AG20443 (cell line): ENCODE results near the gene PLTP.
"Not testable (repeated sequence)": the region's sequence is repeated elsewhere in the genome, so short reads cannot be mapped to it uniquely, and the experiment has no call there.

Experiments used
- DNase-seq: peaks from one replicate; pipeline ENCODE4 v3.0.0; 2012; ENCODE audit warnings: low spot score, mixed read lengths

Gene PLTP, protein sequence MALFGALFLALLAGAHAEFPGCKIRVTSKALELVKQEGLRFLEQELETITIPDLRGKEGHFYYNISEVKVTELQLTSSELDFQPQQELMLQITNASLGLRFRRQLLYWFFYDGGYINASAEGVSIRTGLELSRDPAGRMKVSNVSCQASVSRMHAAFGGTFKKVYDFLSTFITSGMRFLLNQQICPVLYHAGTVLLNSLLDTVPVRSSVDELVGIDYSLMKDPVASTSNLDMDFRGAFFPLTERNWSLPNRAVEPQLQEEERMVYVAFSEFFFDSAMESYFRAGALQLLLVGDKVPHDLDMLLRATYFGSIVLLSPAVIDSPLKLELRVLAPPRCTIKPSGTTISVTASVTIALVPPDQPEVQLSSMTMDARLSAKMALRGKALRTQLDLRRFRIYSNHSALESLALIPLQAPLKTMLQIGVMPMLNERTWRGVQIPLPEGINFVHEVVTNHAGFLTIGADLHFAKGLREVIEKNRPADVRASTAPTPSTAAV

GRCh38 chr20:45911486-45912343 lies at the start of gene PLTP:
PLTP (minus strand) TSS chr20:45912155; CDS start chr20:45911452, 703 bp downstream.
- DNase-seq = peak; percentile 68

GRCh38 chr20:45959956-45960630 lies 48.1 kb upstream of the PLTP start:
- DNase-seq = no peak

DNA sequence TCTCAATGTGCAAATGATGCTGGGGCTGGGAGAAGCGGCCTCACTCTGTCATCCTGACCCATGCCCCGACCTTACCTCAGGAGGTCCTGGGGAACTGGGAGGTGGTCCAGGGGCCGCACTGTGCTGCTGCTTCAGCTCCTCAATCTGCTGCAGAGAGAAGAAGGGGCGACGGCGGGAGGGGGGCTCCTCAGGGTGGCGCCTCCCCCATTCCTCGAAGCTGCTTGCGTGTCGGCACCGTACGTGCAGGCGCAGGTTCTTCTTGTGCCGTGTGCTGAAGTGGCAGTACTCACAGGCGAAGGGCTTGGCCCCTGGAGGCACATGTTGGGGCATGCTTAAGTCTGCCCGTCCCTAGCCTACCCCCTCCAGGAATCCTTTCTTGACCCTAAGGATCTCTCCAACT lies 47.2 kb upstream of the PLTP start:
- DNase-seq = no peak

- DNase-seq = no peak
Measured at GRCh38 chr20:45958593-45958992, 46.6 kb upstream of the PLTP start.

GRCh38 chr20:45957021-45957941 lies 45.3 kb upstream of the PLTP start:
- no peak for DNase-seq

- DNase-seq = not testable (repeated sequence)
Measured at GRCh38 chr20:45956326-45956725, 44.4 kb upstream of the PLTP start.

DNA sequence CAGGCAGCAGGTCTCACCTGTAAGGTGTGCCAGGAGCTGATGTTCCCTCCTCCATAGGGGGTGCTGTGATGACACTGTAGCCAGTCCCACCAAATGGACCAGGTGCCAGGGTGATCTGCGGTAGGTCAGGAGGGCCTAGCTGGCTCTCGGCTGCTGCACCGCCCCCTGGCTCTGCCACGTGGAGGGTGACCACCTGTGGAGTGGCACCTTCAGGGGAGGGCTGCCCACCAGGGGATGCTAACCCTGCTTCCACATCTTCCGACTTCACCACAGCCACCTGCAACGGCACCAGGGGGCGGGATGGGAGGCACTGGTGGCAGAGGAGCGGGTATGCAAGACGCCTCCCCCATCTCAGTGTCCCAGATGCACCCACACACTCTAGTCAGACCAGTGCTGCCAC lies 41.7 kb upstream of the PLTP start:
- DNase-seq = no peak

- no peak for DNase-seq
Measured at GRCh38 chr20:45952861-45953260, 40.9 kb upstream of the PLTP start.

DNA sequence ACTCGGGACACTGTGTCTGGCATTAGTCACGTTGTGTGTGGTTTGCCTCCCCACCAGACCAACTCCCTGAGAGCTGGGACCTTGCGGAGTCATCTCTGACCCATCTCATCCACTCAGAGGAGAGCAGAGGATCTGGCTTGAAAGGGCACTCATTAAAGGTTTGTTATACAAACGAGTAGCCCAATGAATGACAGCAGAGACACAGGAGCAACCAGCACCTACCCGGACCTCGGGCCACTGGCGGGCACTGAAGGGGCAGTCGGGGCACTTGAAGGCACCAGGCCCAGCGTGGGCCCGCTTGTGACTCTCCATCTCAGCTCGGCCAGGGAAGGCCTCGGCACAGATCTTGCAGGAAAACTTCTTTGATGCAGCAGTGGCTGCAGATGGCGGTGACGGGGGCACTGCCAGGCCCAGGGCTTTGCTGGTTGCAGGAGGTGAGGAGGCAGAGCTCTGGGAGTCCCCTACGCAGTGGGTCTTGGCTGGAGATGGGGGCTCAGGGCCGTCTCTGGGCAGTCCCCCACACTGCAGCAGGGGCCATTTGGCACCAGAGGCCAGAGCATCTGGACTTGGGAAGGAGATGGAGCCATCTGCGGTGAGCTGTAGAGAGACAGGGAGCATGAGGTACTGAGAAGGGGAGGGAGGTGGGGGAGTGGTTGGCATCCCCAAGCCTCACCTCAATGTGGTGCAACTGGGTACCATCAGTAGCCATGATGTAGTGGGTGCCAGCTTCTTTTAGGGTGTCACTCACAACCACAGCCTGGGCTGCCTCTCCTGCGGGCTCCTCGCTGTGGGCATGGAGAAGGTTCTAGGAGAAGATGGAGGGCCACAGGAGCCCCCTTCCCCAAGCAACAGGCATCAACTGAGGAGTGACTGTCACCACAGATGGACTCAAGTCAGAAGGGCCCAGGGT lies 40.2 kb upstream of the PLTP start:
- no peak for DNase-seq

DNA sequence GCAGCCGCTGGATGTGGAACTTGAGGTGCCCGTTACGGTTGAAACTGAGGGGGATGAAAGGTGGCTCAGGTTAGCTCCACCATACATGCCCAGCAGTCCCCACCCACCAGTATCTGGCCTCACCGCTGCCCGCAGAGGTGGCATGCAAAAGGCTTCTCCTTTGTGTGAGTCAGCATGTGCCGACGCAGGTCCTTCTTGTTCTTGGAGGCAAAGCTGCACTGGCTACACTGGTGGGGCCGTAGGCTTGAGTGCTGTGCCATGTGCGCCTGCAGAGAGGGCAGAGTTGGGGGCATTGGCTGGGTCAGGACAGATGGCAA lies 38.3 kb upstream of the PLTP start:
- DNase-seq = no peak

GRCh38 chr20:45949542-45950329 lies 37.8 kb upstream of the PLTP start:
- DNase-seq = no peak

GRCh38 chr20:45948742-45949541 lies 37.0 kb upstream of the PLTP start:
- no peak for DNase-seq

GRCh38 chr20:45948261-45948733 lies 36.3 kb upstream of the PLTP start:
- no peak for DNase-seq

DNA sequence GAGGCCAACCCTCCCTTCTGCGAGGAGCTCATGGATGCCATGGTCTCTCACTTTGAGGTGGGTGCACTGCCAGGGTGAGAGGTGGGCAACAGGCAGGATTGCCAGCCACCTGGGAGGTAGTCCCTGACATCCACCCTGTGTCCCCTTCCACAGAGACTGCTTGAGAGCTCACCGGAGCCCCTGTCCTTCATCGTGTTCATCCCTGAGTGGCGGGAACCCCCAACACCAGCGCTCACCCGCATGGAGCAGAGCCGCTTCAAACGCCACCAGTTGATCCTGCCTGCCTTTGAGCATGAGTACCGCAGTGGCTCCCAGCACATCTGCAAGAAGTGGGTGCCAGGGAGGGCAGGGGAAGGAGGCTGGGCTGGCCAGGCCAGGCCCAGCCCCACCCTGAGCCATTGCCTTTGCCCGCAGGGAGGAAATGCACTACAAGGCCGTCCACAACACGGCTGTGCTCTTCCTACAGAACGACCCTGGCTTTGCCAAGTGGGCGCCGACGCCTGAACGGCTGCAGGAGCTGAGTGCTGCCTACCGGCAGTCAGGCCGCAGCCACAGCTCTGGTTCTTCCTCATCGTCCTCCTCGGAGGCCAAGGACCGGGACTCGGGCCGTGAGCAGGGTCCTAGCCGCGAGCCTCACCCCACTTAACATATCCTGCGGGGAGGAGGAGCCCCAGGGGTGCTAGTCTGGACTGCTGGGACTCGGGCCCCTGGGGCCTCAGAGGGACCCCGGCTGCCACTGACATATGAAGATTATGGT lies 35.3 kb upstream of the PLTP start:
- no peak for DNase-seq

DNA sequence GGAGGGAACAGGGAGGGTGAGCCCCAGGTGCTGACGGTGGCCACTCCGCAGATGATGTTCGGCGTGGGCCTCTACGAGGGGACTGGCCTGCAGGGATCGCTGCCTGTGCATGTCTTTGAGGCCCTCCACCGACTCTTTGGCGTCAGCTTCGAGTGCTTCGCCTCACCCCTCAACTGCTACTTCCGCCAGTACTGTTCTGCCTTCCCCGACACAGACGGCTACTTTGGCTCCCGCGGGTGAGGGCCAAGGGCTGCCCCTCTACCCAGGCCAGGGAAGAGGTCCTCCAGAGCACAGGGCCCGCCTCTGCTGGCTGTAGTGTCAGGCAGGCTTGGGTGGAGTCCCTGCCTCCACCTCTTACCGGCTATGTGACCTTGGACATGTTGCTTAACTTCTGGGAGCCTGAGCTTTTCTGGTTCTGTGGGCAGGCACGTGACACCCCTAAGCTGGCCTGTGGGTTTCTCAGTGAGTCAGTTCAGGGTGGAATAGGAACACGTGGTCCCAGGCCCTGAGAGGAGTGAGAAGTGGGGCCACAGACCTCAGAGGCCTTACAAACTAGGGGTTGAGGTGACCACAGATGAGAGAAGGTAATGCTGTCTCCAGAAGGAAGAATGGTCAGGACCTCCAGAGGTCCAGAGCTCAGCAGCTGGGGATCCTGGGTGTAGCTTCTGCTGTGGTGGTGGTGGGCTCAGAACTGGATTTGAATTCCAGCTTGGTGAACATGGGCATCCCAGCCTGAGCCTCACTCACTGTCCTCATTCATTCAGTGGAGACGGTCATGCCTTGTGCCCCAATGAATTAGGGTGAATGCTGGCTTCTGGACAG lies 34.4 kb upstream of the PLTP start:
- DNase-seq = peak; percentile 43

- no peak for DNase-seq
Measured at GRCh38 chr20:45945678-45946148, 33.8 kb upstream of the PLTP start.
